IMR-90 (cell line): ENCODE measurements around the gene ARHGAP23. TPM values are rescaled to one million over a fixed set of nuclear protein-coding genes. Genes with fewer than 3 reads are reported as not detected.

ENCODE experiments used
- ATAC-seq: fragments of 200-7000 bp; cut with Tn5 transposase; 2 replicates; pipeline ENCODE4 v1.9.1; 2020; ENCODE audit warnings: low read depth, mild to moderate bottlenecking, moderate library complexity
- BruUV-seq: library from RNA; stranded (reverse); fragments of 400-500 nt; replicated peaks from 2 replicates; lab custom pipeline; 2021; lab: Mats Ljungman, UMichigan
- CTCF ChIA-PET: fragments of 300-600 bp; formaldehyde crosslinking; extraction: SDS; loops from one replicate; lab custom pipeline; 2021; ENCODE audit warnings: antibody characterized with exemption; lab: Yijun Ruan, JAX
- POLR2A ChIA-PET: fragments of 300-600 bp; sonication (Branson Sonifier 250); formaldehyde crosslinking; loops from one replicate; lab custom pipeline; 2022; ENCODE audit warnings: antibody characterized with exemption; ENCODE audit not compliant: unreplicated experiment; lab: Charles Lee
- DNase-seq: peaks from one replicate; pipeline ENCODE4 v3.0.0; 2013
- H2AFZ ChIP-seq: replicated peaks from 2 replicates; pipeline ENCODE3; 2013; ENCODE audit warnings: low read length, mild to moderate bottlenecking; ENCODE audit not compliant: poor library complexity
- H2AK5ac ChIP-seq: 2 replicates; pipeline ENCODE4 v1.6.1; 2013; ENCODE audit warnings: low read depth, low read length, inconsistent platforms
- H2AK9ac ChIP-seq: replicated peaks from 2 replicates; pipeline ENCODE3; 2013; ENCODE audit warnings: mild to moderate bottlenecking, low read depth, low read length, moderate library complexity; ENCODE audit not compliant: poor library complexity
- H2BK120ac ChIP-seq: 2 replicates; pipeline ENCODE4 v1.6.1; 2013; ENCODE audit warnings: low read depth, low read length, inconsistent platforms
- H2BK15ac ChIP-seq: 3 replicates; pipeline ENCODE4 v1.6.1; 2013; ENCODE audit warnings: low read depth, low read length, inconsistent platforms
- H2BK20ac ChIP-seq: 2 replicates; pipeline ENCODE4 v1.6.1; 2013; ENCODE audit warnings: low read depth, mild to moderate bottlenecking, inconsistent platforms, low read length, moderate library complexity
- H2BK5ac ChIP-seq: 2 replicates; pipeline ENCODE4 v1.6.1; 2013; ENCODE audit warnings: mild to moderate bottlenecking, low read depth, low read length, inconsistent platforms; ENCODE audit not compliant: poor library complexity, severe bottlenecking
- H3K14ac ChIP-seq: replicated peaks from 2 replicates; pipeline ENCODE4 v1.6.1; 2013; ENCODE audit warnings: low read depth, low read length, inconsistent platforms
- H3K18ac ChIP-seq: 2 replicates; pipeline ENCODE4 v1.6.1; 2013; ENCODE audit warnings: low read depth, low read length, control low read depth
- H3K23ac ChIP-seq: 2 replicates; pipeline ENCODE4 v1.6.1; 2013; ENCODE audit warnings: low read depth, low read length, inconsistent platforms
- H3K27ac ChIP-seq: 2 replicates; pipeline ENCODE4 v1.5.1; 2013; ENCODE audit warnings: mild to moderate bottlenecking, control low read depth, low read length; ENCODE audit not compliant: insufficient read depth
- H3K27me3 ChIP-seq: 2 replicates; pipeline ENCODE4 v1.6.1; 2013; ENCODE audit warnings: low read length; ENCODE audit not compliant: control insufficient read depth, insufficient read depth
- H3K36me3 ChIP-seq: 2 replicates; pipeline ENCODE4 v1.6.1; 2013; ENCODE audit warnings: low read length, mixed read lengths; ENCODE audit not compliant: control insufficient read depth, insufficient read depth
- H3K4ac ChIP-seq: 2 replicates; pipeline ENCODE4 v1.6.1; 2013; ENCODE audit warnings: low read depth, low read length, inconsistent platforms
- H3K4me1 ChIP-seq: 2 replicates; pipeline ENCODE4 v1.6.1; 2013; ENCODE audit warnings: low read length, mixed read lengths; ENCODE audit not compliant: control insufficient read depth, insufficient read depth
- H3K4me2 ChIP-seq: 2 replicates; pipeline ENCODE4 v1.6.1; 2013; ENCODE audit warnings: low read depth, mild to moderate bottlenecking, control low read depth, low read length, moderate library complexity
- H3K4me3 ChIP-seq: 2 replicates; pipeline ENCODE4 v1.5.1; 2013; ENCODE audit warnings: low read depth, mild to moderate bottlenecking, control low read depth, low read length, moderate library complexity; ENCODE audit not compliant: insufficient read depth
- H3K56ac ChIP-seq: 2 replicates; pipeline ENCODE4 v1.6.1; 2013; ENCODE audit warnings: low read length, inconsistent platforms; ENCODE audit not compliant: insufficient read depth; ENCODE audit errors: extremely low read depth
- H3K79me1 ChIP-seq, 2 experiments: 2 replicates each; pipeline ENCODE4 v1.6.1; 2013; ENCODE audit warnings: low read length in 2 of 2, inconsistent platforms in 1 of 2, low read depth in 1 of 2
- H3K9ac ChIP-seq: 2 replicates; pipeline ENCODE4 v1.6.1; 2013; ENCODE audit warnings: low read depth, low read length, control low read depth
- H3K9me1 ChIP-seq: 2 replicates; pipeline ENCODE4 v1.6.1; 2013; ENCODE audit warnings: low read length, inconsistent platforms; ENCODE audit not compliant: insufficient read depth
- H3K9me3 ChIP-seq: 2 replicates; pipeline ENCODE4 v1.6.1; 2013; ENCODE audit warnings: low read length; ENCODE audit not compliant: control insufficient read depth, insufficient read depth
- H4K20me1 ChIP-seq: 2 replicates; pipeline ENCODE4 v1.6.1; 2013; ENCODE audit warnings: low read length, inconsistent platforms; ENCODE audit not compliant: insufficient read depth
- H4K5ac ChIP-seq: 2 replicates; pipeline ENCODE4 v1.6.1; 2013; ENCODE audit warnings: mild to moderate bottlenecking, low read depth, low read length, control low read depth
- H4K8ac ChIP-seq, 2 experiments: 2 replicates each; pipeline ENCODE4 v1.6.1; 2013; ENCODE audit warnings: low read depth in 2 of 2, low read length in 2 of 2, control low read depth in 1 of 2, inconsistent platforms in 1 of 2
- H4K91ac ChIP-seq: 2 replicates; pipeline ENCODE4 v1.6.1; 2013; ENCODE audit warnings: low read depth, low read length, inconsistent platforms; ENCODE audit not compliant: insufficient read depth
- BHLHE40 ChIP-seq: fragments of 150-350 bp; IDR thresholded peaks from 2 replicates; pipeline ENCODE4 v1.6.1; 2016; ENCODE audit warnings: mild to moderate bottlenecking, low read depth, low read length
- CEBPB ChIP-seq: IDR thresholded peaks from 2 replicates; pipeline ENCODE4 v1.6.1; 2012; ENCODE audit warnings: low read depth, low read length, improper control_type of control experiment
- CHD1 ChIP-seq: IDR thresholded peaks from 2 replicates; pipeline ENCODE4 v1.6.1; 2012; ENCODE audit warnings: low read depth, low read length, improper control_type of control experiment
- FOS ChIP-seq: fragments of 150-350 bp; IDR thresholded peaks from 2 replicates; pipeline ENCODE4 v1.6.1; 2016; ENCODE audit warnings: low read depth, low read length
- MAFK ChIP-seq: IDR thresholded peaks from 2 replicates; pipeline ENCODE4 v1.6.1; 2012; ENCODE audit warnings: low read depth, low read length, improper control_type of control experiment
- POLR2A ChIP-seq: IDR thresholded peaks from 2 replicates; pipeline ENCODE4 v1.6.1; 2012; ENCODE audit warnings: mild to moderate bottlenecking, low read depth, low read length
- RAD21 ChIP-seq: IDR thresholded peaks from 2 replicates; pipeline ENCODE4 v1.6.1; 2012; ENCODE audit warnings: low read length, improper control_type of control experiment
- RCOR1 ChIP-seq: IDR thresholded peaks from 2 replicates; pipeline ENCODE4 v1.6.1; 2012; ENCODE audit warnings: mild to moderate bottlenecking, low read length, improper control_type of control experiment; ENCODE audit not compliant: insufficient replicate concordance
- RFX5 ChIP-seq: IDR thresholded peaks from 2 replicates; pipeline ENCODE4 v1.8.0; 2012; ENCODE audit warnings: low read depth, mild to moderate bottlenecking, low read length, moderate library complexity
- SMC3 ChIP-seq: fragments of 150-350 bp; IDR thresholded peaks from 2 replicates; pipeline ENCODE4 v1.6.1; 2016; ENCODE audit warnings: low read depth, mild to moderate bottlenecking, antibody characterized with exemption, low read length, moderate library complexity
- WGBS, 2 experiments: methylation state at CpG; one replicate each; pipeline versions ENCODE4 v1.1.5 to v1.1.7; 2013; ENCODE audit warnings: missing lambda C conversion rate in 2 of 2; ENCODE audit not compliant: insufficient read length in 1 of 2; ENCODE audit errors: extremely low coverage in 2 of 2; 5-methylcytosine and 5-hydroxymethylcytosine counted together
- dilution Hi-C: fragments of 300-500 bp; cut with HindIII; formaldehyde crosslinking; loops from one replicate; pipeline ENCODE4 v1.14.3; 2018; ENCODE audit warnings: low sequenced_read_pairs; ENCODE audit not compliant: unreplicated experiment
- in situ Hi-C: fragments of 300-500 bp; cut with MboI; formaldehyde crosslinking; loops from 3 replicates; pipeline ENCODE4 v1.14.3; 2019; ENCODE audit warnings: low sequenced_read_pairs, inconsistent platforms, mixed read lengths
- intact Hi-C: fragments of 100-400 bp; cut with micrococcal nuclease; formaldehyde crosslinking; loops from 2 replicates; pipeline ENCODE4 v1.10.0; 2022
- polyA plus RNA-seq, 3 experiments: library from polyadenylated mRNA; depleted of rRNA; stranded (reverse); fragments of >200 nt; gene quantifications; 2 replicates each; pipeline ENCODE4 v1.2.3, GENCODE V29; 2012; ENCODE audit warnings: low replicate concordance in 1 of 3
- total RNA-seq: library from RNA; depleted of rRNA; stranded (reverse); fragments of >200 nt; gene quantifications from 2 replicates; pipeline ENCODE4 v1.2.3, GENCODE V29; 2012
- TF ChIP-seq, protein P1 (sequence below): fragments of 150-350 bp; IDR thresholded peaks from 2 replicates; pipeline ENCODE4 v1.6.1; 2017; ENCODE audit warnings: mild to moderate bottlenecking, antibody characterized with exemption, low read length, low read depth
- TF ChIP-seq, protein P2 (sequence below): conservative IDR thresholded peaks from 2 replicates; pipeline ENCODE4 v1.5.1; 2012; ENCODE audit warnings: mild to moderate bottlenecking, low read depth, low read length, improper control_type of control experiment

Gene ARHGAP23
- total and polyA plus RNA-seq, 2 of the 4 experiments (the other 2 are of a cell fraction): 9.3 to 43.3 TPM

DNA sequence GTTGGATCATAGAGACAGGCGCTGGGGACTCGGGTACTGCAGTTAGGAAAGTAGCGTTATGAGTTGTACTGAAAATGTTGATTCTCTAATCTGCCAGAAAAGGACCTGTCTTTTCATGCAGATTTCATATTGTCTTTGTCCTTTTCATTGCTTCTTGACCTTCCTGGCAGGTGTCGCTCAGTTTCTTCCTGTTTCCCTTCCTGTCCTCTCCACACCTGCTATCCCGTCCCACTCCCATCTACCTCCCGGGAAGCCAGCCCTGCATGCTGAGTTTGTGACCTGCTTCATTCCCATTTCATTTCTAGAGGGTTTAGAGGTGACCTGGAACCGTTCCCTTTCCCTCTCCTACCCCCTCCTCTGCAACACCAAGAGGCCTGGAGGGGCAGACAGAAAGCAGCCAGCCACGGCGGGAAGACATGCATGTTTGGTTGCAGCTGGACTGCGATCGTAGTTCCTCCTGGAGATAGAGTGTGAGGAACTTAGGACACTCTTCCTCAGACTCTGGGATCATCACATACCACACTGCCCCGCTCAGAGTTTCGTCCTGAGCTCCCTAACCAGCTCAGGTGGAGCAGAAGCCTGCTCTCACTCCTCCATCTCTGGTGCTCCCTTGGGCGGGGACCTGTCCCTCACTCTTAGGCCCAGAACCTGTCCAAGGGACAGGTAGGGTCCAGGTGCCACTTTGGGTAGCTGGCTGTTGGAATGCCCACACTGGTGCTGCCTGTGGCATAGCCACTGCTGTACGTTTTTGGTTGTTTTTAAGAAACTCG is 23.9 kb upstream of the ARHGAP23 start:
- CTCF ChIA-PET: no interaction called here
- POLR2A ChIA-PET: no interaction called here
- intact Hi-C loops: no loop called here

More for the DNA sequence above, 23.9 kb upstream of the ARHGAP23 start:
- H3K23ac ChIP-seq: no peak overlapping the region
- H4K91ac ChIP-seq: no peak overlapping the region
- no peak overlapping the region for H4K5ac ChIP-seq
- H2BK120ac ChIP-seq: no peak overlapping the region
- peaks cover 30% of the 10 kb centered on the region for H3K36me3 ChIP-seq
- H3K9ac ChIP-seq: no peak overlapping the region
- dilution Hi-C loops: no loop called here
- 72% methylated on average over 3 of the region's 16 CpGs; no CpG with 5 or more reads in 1 of the 2 experiments for WGBS, 2 experiments
- no peak overlapping the region for H2AK9ac ChIP-seq
- no peak overlapping the region for H2AFZ ChIP-seq
- peaks cover 0 to 3% of the 10 kb centered on the region in 2 experiments; a peak in 1 of 4 replicates for H3K79me1 ChIP-seq
- no peak overlapping the region for H3K4ac ChIP-seq
- H3K14ac ChIP-seq: no peak overlapping the region
- no peak overlapping the region for H3K18ac ChIP-seq
- H2BK15ac ChIP-seq: no peak overlapping the region
- peaks cover 1% of the 10 kb centered on the region; the same call in 1 of the 2 replicates for H3K4me1 ChIP-seq
- no peak overlapping the region for H3K56ac ChIP-seq
- H3K4me2 ChIP-seq: no peak overlapping the region
- no peaks in the 10 kb centered on the region for H4K20me1 ChIP-seq
- no peak overlapping the region for H2BK5ac ChIP-seq
- no TSS peak for BruUV-seq
- in situ Hi-C loops: loop anchor here (5.0 kb wide), 1 partner anchor 47 kb away; no protein-coding TSS in a partner anchor
- H3K9me3 ChIP-seq: no peaks in the 10 kb centered on the region
- DNase-seq (no peak), ATAC-seq (no peak)
- no peak overlapping the region for H2AK5ac ChIP-seq
- no peaks in the 10 kb centered on the region for H3K27me3 ChIP-seq
- H4K8ac ChIP-seq: no peak overlapping the region
- no peak overlapping the region for H3K4me3 ChIP-seq
- H2BK20ac ChIP-seq: no peak overlapping the region
- no peak overlapping the region for H3K27ac ChIP-seq
- H3K9me1 ChIP-seq: peaks cover 6% of the 10 kb centered on the region; the same call in 1 of the 2 replicates
- TF ChIP-seq, protein P1, sequence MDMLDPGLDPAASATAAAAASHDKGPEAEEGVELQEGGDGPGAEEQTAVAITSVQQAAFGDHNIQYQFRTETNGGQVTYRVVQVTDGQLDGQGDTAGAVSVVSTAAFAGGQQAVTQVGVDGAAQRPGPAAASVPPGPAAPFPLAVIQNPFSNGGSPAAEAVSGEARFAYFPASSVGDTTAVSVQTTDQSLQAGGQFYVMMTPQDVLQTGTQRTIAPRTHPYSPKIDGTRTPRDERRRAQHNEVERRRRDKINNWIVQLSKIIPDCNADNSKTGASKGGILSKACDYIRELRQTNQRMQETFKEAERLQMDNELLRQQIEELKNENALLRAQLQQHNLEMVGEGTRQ: no peak
- TF ChIP-seq, protein P2, sequence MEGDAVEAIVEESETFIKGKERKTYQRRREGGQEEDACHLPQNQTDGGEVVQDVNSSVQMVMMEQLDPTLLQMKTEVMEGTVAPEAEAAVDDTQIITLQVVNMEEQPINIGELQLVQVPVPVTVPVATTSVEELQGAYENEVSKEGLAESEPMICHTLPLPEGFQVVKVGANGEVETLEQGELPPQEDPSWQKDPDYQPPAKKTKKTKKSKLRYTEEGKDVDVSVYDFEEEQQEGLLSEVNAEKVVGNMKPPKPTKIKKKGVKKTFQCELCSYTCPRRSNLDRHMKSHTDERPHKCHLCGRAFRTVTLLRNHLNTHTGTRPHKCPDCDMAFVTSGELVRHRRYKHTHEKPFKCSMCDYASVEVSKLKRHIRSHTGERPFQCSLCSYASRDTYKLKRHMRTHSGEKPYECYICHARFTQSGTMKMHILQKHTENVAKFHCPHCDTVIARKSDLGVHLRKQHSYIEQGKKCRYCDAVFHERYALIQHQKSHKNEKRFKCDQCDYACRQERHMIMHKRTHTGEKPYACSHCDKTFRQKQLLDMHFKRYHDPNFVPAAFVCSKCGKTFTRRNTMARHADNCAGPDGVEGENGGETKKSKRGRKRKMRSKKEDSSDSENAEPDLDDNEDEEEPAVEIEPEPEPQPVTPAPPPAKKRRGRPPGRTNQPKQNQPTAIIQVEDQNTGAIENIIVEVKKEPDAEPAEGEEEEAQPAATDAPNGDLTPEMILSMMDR: no peak
- TF ChIP-seq CHD1 (no peak), SMC3 (no peak), POLR2A (no peak), RFX5 (no peak), RCOR1 (no peak), CEBPB (no peak), BHLHE40 (no peak), RAD21 (no peak), MAFK (no peak), FOS (no peak)
